ENCODE data around the gene FGF12. TPM values are rescaled to one million over a fixed set of nuclear protein-coding genes. Genes with fewer than 3 reads are reported as not detected.

The FGF12 gene
- total and polyA plus RNA-seq, 2 donors (not counting 1 experiment from before 2014, with no cell fraction given) = 0.03 TPM; not detected in 1

- Histone ChIP-seq H4K20me1 (ENCODE audit: control insufficient read depth, insufficient read depth, low read length, poor library complexity, severe bottlenecking) (no peaks in the 10 kb centered on the region), H3K4me2 (replicated peaks; ENCODE audit: low read depth, low read length, poor library complexity, severe bottlenecking) (no peak overlapping the region), H3K4me3 (ENCODE audit: control extremely low read depth in 1 of 5, extremely low read depth in 1 of 5, insufficient read depth in 1 of 5, low read depth in 2 of 5, low read length in 4 of 5) (no peak overlapping the region), H3K4me1 (ENCODE audit: control insufficient read depth in 2 of 2, insufficient read depth in 2 of 2, low read length in 2 of 2) (no peaks in the 10 kb centered on the region), H3K79me2 (ENCODE audit: control insufficient read depth, insufficient read depth, low read length) (no peaks in the 10 kb centered on the region), H3K9ac (ENCODE audit: low read length) (no peak overlapping the region), H3K27me3 (replicated peaks in 1 of 4; ENCODE audit: control extremely low read depth in 1 of 4, control insufficient read depth in 3 of 4, insufficient read depth in 4 of 4, low read length in 3 of 4) (no peaks in the 10 kb centered on the region), H3K36me3 (replicated peaks in 1 of 2; ENCODE audit: control extremely low read depth in 1 of 2, control insufficient read depth in 1 of 2, extremely low read depth in 1 of 2, insufficient read depth in 2 of 2, low read length in 1 of 2) (no peaks in the 10 kb centered on the region), H3K9me3 (ENCODE audit: control extremely low read depth in 1 of 3, control insufficient read depth in 2 of 3, insufficient read depth in 1 of 3, low read length in 2 of 3) (peaks cover 0 to 6% (median 5%) of the 10 kb centered on the region in 3 donors), H3K27ac (ENCODE audit: low read length in 2 of 2) (no peak overlapping the region), H2AFZ (ENCODE audit: insufficient read depth, low read depth, low read length, poor library complexity, severe bottlenecking) (no peak overlapping the region)
- TF ChIP-seq EZH2 (IDR thresholded peaks at IDR 0.05; ENCODE audit: borderline replicate concordance, insufficient read depth, low read depth, low read length, poor library complexity, severe bottlenecking) (no peak), CTCF (IDR thresholded peaks at IDR 0.05) (no peak)
- intact Hi-C loops (cut with micrococcal nuclease) = no loop called here
- ChIA-PET POLR2A (no interaction called here), CTCF (no interaction called here)
- DNase-seq (no peak), ATAC-seq (ENCODE audit: low read depth) (no peak)
- Mint-ChIP-seq H3K27ac (no peak overlapping the region), H3K4me3 (no peak overlapping the region), H3K4me1 (no peaks in the 10 kb centered on the region), H3K27me3 (peaks cover 13% of the 10 kb centered on the region), H3K9me3 (ENCODE audit: insufficient read depth) (peaks cover 7% of the 10 kb centered on the region)
- WGBS (ENCODE audit: insufficient coverage) = no CpG with 5 or more reads among the region's 5 CpGs
Observed at GRCh38 chr3:192772240-192772894, 45.0 kb upstream of the FGF12 start.

GRCh38 chr3:192758654-192759053 lies 31.3 kb upstream of the FGF12 start:
- H3K9me3 Mint-ChIP-seq (ENCODE audit: insufficient read depth) = peaks cover under 1% of the 10 kb centered on the region
- no peaks in the 10 kb centered on the region for H3K4me1 Mint-ChIP-seq
- H3K4me2 ChIP-seq (replicated peaks; ENCODE audit: low read depth, low read length, poor library complexity, severe bottlenecking) = no peak overlapping the region
- no peaks in the 10 kb centered on the region for H3K4me1 ChIP-seq (ENCODE audit: control insufficient read depth in 2 of 2, insufficient read depth in 2 of 2, low read length in 2 of 2)
- peaks cover 3% of the 10 kb centered on the region for H3K27me3 Mint-ChIP-seq
- H3K79me2 ChIP-seq (ENCODE audit: control insufficient read depth, insufficient read depth, low read length) = no peaks in the 10 kb centered on the region
- no peak overlapping the region for H2AFZ ChIP-seq (ENCODE audit: insufficient read depth, low read depth, low read length, poor library complexity, severe bottlenecking)
- peaks cover 0 to 3% (median 0%) of the 10 kb centered on the region in 4 experiments for H3K27me3 ChIP-seq (replicated peaks in 1 of 4; ENCODE audit: control extremely low read depth in 1 of 4, control insufficient read depth in 3 of 4, insufficient read depth in 4 of 4, low read length in 3 of 4)
- no peaks in the 10 kb centered on the region for H4K20me1 ChIP-seq (ENCODE audit: control insufficient read depth, insufficient read depth, low read length, poor library complexity, severe bottlenecking)
- no peaks in the 10 kb centered on the region for H3K36me3 ChIP-seq (replicated peaks in 1 of 2; ENCODE audit: control extremely low read depth in 1 of 2, control insufficient read depth in 1 of 2, extremely low read depth in 1 of 2, insufficient read depth in 2 of 2, low read length in 1 of 2)
- 78% methylated on average over 6 of the region's 7 CpGs for WGBS (ENCODE audit: insufficient coverage)
- TF ChIP-seq CTCF (IDR thresholded peaks at IDR 0.05) (no peak), EZH2 (IDR thresholded peaks at IDR 0.05; ENCODE audit: borderline replicate concordance, insufficient read depth, low read depth, low read length, poor library complexity, severe bottlenecking) (no peak)
- POLR2A ChIA-PET = no interaction called here
- no peak overlapping the region for H3K9ac ChIP-seq (ENCODE audit: low read length)
- no peak overlapping the region for H3K4me3 Mint-ChIP-seq
- no peak overlapping the region for H3K27ac Mint-ChIP-seq
- DNase-seq = no peak
- no peak overlapping the region for H3K4me3 ChIP-seq (ENCODE audit: control extremely low read depth in 1 of 5, extremely low read depth in 1 of 5, insufficient read depth in 1 of 5, low read depth in 2 of 5, low read length in 4 of 5)
- no peak overlapping the region for H3K27ac ChIP-seq (ENCODE audit: low read length in 2 of 2)
- no peak for ATAC-seq (ENCODE audit: low read depth)
- CTCF ChIA-PET = no interaction called here
- peaks cover 0 to 7% (median 0%) of the 10 kb centered on the region in 3 donors for H3K9me3 ChIP-seq (ENCODE audit: control extremely low read depth in 1 of 3, control insufficient read depth in 2 of 3, insufficient read depth in 1 of 3, low read length in 2 of 3)
- intact Hi-C loops (cut with micrococcal nuclease) = no loop called here
